Measurements from ENCODE around the gene GLTP.
"Not testable (repeated sequence)": the region's sequence is repeated elsewhere in the genome, so short reads cannot be mapped to it uniquely, and the experiment has no call there.

Gene GLTP

GRCh38 chr12:109877504-109878246 is 2.7 kb downstream of the GLTP start:
- DNase-seq = no peak

GRCh38 chr12:109876406-109876805 is 3.9 kb downstream of the GLTP start:
- no peak for DNase-seq

DNA sequence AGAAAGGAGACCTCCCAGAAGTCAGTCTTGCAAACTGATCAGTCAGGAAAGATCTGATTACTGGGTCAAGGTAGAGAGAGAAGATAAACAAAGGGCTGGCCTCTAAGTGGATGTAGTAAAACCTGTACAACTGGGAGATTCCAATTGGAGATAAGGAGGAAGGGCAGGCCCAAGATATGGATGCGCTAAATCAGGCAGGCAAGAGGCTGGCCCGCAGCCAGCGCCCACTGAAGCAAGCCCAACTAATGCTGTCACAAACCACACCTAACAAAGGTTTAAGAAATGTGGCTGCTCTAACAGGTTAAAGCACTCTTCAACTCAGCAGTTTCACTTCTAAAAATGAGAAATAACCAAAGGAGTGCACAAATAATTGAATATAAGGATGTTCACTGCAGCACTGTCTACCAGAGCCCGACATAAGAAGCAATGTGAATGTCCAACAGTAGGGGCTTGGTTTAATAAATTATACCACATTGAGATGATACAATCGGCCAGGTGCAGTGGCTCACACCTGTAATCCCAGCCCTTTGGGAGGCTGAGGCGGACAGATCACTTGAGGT is 4.7 kb downstream of the GLTP start:
- DNase-seq = no peak

GRCh38 chr12:109873653-109874052 is 6.7 kb downstream of the GLTP start:
- no peak for DNase-seq

- no peak for DNase-seq
Observed at GRCh38 chr12:109871668-109872314, 8.6 kb downstream of the GLTP start.

GRCh38 chr12:109870648-109871047 is 9.7 kb downstream of the GLTP start:
- peak; percentile 46 for DNase-seq

DNA sequence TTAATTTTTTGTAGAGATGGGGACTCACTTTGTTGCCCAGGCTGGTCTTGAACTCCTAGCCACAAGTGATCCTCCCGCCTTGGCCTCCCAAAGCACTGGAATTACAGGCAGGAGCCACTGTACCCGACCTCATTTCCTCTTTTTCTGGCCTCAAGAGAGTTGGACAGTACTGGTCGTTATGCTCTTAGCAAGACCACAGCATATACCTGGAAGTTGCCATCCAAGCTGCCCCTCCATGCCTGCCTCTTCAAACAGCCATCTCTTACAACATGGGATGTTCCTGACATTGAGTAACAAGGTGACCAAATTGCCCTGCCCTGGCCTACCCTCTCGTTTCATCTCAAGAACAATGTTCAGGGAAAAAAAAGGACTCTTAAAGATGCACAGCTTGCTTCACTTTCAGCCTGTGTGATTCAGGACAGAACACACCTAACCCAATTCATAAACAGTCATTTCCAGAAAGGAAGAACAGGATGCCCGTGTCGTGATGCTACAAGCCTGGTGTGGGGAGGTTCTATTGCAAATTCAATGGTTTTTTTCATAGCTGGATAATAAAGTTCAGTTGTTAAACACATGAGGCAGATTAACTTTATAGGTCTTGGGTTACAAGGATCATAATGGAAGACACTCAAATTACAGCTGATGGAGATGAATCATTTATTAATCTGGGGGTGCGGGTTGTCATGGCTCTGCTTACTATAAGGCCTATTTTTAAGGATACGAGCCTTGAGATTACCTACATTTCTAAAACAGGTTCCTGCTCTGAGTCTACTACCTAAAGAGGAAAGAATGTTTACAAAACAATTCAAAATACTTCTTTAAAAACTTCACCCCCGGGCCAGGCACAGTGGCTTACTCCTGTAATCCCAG is 11.9 kb downstream of the GLTP start:
- no peak for DNase-seq

DNA sequence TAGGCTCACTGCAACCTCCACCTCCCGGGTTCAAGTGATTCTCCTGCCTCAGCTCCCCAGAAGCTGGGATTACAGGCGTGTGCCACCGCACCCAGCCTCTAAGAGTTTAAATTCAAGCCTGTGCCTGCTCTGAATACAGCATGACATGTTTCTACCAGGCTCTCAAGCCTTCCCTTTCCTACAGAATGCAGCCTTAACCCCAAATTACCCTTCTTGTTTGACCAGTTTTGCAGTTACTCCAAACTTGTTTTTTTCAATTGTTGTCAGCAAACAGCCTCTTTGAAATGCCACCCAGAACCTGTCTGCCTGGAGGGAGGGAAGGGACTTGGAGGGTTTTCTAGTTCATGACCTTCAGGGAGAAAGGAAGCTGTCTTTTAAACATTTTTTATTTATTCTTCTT is 15.4 kb downstream of the GLTP start:
- no peak for DNase-seq

DNA sequence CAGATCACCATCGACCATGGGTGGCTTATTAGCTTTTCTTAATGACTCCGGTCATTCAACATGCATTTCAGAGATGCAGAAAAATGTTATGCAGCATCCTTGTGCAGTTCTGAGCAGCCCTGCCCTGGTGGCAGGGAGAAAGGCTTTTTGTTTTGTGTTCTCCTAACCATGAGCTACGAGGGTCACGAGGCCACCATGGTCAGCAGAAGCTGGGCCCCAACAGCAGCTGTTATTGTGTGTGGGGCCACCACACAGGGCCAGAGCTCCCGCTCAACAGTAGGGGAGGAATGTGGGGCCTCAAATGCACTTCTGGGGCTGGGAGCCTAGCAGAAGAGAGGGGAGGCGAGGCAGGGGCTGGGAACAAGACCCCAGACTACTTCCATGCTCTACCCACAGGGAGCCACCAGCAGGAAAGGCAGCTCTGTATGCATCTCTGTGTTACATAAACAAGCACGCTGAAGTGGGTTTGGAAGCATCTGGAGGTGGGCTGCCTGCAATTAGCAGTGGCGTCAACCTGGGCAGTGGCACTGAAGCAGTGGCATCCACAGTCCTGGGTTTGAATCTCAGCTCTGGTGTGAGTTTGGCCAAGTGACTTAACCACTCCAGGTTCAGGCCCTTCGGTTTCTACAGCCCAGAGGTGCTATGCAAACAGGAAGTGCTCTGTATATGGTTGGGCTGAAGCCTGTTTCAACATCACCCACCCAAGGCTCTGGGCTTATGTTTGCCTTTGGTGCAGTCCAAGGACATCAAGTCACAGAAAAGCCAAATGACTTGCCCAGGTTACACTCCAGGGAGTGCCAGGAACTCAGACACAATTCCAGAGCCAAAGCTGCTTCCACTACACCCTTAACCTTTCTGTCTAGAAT is 16.3 kb downstream of the GLTP start:
- DNase-seq = no peak

DNA sequence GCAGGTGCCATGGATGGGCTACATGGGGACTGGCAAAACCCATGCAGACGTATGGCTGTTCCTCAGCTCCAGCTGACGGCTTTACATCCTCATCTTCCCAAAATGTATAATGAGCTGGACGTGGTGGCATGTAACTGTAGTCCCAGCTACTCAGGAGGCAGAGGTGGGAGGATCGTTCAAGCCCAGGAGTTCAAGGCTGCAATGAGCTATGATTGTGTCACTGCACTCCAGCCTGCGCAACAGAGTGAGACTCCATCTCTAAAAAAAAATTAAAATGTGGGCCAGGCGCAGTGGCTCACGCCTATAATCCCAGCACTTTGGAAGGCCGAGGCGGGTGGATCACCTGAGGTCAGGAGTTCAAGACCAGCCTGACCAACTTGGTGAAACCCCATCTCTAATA is 17.9 kb downstream of the GLTP start:
- DNase-seq = not testable (repeated sequence)

DNA sequence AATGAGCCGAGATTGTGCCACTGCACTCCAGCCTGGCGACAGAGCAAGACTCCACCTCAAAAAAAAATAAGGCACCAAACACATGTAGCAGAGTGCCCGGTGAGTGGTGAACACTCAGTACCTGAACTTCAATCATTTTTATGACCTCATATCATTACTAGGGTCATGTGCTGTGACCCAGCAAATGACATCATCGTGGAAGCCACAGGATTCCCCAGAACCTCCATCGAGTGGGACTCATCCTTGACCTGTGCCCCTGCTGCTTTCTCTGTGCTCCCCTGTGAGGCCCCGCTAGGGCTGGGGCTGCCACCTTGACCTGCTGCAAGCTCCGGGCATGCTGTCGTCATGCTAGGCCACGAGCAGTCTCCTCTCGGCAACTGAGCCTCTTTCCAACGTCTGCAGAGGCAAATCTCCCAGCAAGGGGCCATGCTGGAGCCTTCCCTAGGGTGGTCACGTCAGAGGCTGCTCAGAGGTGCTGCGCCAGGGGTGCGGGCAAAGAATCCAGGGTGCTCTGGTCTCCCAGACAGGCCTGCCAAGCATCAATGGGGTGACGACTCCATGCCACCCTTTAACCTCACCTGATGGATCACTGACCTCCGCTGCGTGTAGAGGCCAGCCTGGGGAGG is 18.5 kb downstream of the GLTP start:
- DNase-seq = no peak

- no peak for DNase-seq
Observed at GRCh38 chr12:109860977-109861376, 19.4 kb downstream of the GLTP start.

GRCh38 chr12:109858764-109859163 is 21.6 kb downstream of the GLTP start:
- DNase-seq = no peak

- DNase-seq = no peak
Observed at GRCh38 chr12:109857715-109858114, 22.6 kb downstream of the GLTP start.

- DNase-seq = no peak
Observed at GRCh38 chr12:109855377-109855776, 25.0 kb downstream of the GLTP start.

GRCh38 chr12:109850518-109850917 is 29.8 kb downstream of the GLTP start:
- DNase-seq = not testable (repeated sequence)

GRCh38 chr12:109847142-109847735 is 33.1 kb downstream of the GLTP start:
- no peak for DNase-seq

- DNase-seq = no peak
Observed at GRCh38 chr12:109845824-109846205, 34.5 kb downstream of the GLTP start.

DNA sequence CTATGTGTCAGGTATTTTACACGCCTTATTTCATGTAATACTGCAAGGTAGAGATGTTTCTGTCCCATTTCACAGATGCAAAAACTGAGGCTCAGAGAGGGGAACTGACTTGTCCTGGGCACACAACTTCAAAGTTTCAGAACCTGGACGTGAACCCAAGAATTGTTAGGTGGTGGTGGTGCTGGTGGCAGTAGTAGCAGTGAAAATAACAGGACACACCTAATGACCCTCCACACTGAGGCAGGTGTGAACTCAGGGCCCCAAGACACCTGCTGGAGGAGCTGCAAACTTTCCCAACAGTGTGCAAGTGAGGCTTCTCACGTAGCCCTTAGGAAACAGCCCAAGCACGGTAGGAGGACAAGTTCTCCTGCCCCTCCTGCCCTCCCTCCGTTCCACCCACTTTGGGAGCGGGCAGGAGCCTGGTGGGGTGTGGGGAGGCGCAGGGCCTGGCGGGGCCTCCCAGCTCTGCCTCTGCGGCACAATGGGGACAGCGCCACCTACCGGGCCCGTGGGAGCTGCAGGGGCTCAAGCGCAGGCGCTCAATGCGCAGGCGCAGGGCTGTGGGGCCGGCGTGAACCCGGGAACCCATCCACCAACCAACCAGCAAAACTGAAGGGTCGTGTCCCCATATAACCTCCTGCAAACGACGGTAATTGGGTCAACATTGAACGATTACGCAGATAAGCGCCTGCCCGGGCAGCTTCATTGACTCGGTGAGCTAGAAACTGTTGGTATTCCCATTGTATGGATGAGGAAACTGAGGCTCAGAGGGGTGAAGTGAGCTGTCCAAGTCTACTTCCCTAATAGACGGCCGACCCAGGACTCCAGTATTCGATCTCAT is 35.1 kb downstream of the GLTP start:
- DNase-seq = peak; percentile 72

DNA sequence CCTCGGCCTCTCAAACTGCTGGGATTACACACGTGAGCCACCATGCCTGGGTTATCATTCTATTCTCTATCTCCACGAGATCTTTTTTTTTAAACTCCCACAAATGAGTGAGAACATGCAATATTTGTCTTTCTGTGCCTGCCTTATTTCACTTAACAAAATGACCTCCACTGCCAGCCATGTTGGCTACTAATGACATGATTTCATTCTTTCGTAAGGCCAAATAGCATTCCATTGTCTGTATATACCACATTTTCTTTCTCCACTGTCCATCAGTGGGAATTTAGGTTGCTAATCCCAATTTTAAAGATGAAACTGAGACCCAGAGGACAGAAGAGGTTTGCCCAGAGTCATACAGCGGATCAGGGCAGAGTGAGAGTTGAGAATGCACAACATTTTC is 36.2 kb downstream of the GLTP start:
- no peak for DNase-seq

Data from fibroblast of skin of abdomen (primary cell).